Retinal pigment epithelial cell (primary cell): ENCODE data around the gene ZNF217.

Experiments used
- DNase-seq: peaks from one replicate; pipeline ENCODE4 v3.0.0-alpha.2; 2010; ENCODE audit warnings: low read depth
- H3K4me3 ChIP-seq: 2 replicates; pipeline ENCODE4 v1.5.1; 2011; ENCODE audit warnings: mild to moderate bottlenecking, low read length, control low read depth, moderate library complexity
- TF ChIP-seq, protein P1 (sequence below): conservative IDR thresholded peaks from 2 replicates; pipeline ENCODE4 v1.5.1; 2011; ENCODE audit warnings: low read depth, low read length, control low read depth, inconsistent platforms

The ZNF217 gene

DNA sequence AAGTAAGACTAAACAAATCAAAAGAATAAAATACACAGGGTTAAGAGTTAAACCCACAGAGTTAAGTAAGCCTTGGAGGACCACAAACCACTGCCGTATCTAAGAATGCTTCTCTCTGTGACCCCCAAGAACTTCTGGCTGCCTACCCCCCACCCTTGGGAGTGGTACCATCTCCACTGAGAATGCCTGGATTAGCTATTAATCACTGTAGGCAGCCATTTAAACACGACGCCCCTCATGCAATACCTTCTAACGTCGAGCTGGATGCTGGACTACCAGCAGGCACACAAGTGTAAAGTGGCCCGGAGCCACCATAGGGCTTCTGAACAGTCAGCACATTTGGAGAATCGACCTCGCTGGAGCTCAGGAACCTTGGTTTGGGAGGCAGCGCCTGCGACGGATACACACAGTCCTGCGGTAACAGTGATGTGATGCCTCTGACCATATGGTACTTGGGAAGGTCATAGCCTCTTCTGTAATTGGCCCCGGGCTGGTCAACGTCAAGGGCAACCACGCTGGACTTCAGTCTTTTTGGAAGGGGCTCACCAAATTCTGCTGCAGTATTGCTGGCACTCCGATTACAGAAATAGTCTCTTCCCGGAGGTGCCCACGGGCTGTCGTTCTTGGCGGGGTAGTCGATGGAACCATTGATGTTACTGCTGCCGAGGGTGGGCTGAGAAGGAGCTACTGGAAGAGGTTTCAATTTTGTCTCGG lies 18.0 kb downstream of the ZNF217 start:
- TF ChIP-seq, protein P1, sequence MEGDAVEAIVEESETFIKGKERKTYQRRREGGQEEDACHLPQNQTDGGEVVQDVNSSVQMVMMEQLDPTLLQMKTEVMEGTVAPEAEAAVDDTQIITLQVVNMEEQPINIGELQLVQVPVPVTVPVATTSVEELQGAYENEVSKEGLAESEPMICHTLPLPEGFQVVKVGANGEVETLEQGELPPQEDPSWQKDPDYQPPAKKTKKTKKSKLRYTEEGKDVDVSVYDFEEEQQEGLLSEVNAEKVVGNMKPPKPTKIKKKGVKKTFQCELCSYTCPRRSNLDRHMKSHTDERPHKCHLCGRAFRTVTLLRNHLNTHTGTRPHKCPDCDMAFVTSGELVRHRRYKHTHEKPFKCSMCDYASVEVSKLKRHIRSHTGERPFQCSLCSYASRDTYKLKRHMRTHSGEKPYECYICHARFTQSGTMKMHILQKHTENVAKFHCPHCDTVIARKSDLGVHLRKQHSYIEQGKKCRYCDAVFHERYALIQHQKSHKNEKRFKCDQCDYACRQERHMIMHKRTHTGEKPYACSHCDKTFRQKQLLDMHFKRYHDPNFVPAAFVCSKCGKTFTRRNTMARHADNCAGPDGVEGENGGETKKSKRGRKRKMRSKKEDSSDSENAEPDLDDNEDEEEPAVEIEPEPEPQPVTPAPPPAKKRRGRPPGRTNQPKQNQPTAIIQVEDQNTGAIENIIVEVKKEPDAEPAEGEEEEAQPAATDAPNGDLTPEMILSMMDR = no peak
- no peak overlapping the region for H3K4me3 ChIP-seq
- DNase-seq = no peak

DNA sequence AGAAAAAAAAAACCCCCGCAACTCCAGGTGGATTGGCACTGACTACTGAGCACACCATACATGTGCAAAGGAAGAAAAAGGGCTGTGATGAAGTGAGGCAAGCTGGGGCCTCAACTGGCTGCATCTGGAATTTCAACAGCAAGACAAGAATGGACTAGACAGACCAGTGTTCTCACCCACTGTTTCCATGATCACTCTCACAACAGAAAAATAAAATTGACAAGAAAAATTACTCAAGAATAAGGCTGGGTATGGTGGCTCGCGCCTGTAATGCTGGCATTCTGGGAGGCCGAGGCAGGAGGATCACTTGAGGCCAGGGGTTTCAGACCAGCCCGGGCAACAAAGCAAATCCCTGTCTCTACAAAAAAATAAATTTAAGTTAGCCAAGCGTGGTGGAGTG lies 18.8 kb downstream of the ZNF217 start:
- TF ChIP-seq, protein P1 = no peak
- no peak overlapping the region for H3K4me3 ChIP-seq
- DNase-seq = no peak

DNA sequence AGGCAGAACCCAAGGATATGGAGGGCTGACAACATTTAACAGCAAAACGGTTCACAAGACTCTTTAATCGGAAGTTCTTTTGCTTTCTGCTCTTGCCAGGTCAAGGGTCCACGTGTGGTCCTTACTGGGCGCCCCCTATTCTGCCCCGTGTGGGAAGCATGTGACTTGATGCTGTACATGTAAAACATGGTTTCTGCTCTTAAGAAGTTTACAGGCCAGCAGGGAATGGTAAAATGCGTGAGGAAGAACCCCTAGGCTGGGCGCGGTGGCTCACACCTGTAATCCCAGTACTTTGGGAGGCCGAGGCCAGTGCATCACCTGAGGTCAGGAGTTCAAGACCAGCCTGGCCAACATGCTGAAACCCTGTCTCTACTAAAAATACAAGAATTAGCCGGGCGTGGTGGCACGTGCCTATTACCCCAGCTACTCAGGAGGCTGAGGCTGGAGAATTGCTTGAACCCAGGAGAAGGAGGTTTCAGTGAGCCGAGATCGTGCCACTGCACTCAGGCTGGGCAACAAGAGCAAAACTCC lies 19.3 kb downstream of the ZNF217 start:
- TF ChIP-seq, protein P1 = no peak

DNA sequence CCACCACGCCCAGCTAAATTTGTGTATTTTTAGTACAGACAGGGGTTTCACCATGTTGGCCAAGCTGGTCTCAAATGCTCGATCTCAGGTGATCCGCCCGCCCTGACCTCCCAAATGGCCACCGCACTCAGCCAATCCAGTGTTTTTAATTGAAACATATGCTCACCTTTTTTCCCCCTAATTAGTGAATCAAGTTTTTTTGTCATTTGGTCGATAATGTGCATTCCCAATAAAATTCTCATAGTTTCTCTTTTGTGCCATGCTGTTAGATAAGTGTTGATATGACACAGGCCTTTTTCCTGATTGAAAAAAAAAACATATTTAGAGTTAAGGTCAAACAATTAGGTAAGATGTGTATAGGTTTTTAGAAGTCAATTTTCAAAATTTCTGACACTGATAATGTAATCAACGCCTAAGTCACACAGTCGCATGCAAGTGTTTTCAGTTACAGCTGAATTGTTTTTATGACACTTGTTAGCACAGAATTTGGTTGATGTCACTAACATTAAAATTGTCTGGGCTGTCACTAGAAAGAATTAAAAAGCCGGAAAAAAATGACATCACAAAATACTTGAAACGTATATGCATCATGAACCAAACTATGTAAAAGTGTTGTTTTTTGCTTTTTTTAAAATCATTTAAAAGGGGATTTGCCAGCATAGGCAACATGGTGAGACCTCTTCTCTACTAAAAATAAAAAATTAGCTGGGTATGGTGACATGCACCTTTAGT lies 21.9 kb downstream of the ZNF217 start:
- DNase-seq = no peak
- H3K4me3 ChIP-seq = no peak overlapping the region
- TF ChIP-seq, protein P1 = no peak

More for the DNA sequence above, 19.3 kb downstream of the ZNF217 start:
- no peak overlapping the region for H3K4me3 ChIP-seq
- no peak for DNase-seq

DNA sequence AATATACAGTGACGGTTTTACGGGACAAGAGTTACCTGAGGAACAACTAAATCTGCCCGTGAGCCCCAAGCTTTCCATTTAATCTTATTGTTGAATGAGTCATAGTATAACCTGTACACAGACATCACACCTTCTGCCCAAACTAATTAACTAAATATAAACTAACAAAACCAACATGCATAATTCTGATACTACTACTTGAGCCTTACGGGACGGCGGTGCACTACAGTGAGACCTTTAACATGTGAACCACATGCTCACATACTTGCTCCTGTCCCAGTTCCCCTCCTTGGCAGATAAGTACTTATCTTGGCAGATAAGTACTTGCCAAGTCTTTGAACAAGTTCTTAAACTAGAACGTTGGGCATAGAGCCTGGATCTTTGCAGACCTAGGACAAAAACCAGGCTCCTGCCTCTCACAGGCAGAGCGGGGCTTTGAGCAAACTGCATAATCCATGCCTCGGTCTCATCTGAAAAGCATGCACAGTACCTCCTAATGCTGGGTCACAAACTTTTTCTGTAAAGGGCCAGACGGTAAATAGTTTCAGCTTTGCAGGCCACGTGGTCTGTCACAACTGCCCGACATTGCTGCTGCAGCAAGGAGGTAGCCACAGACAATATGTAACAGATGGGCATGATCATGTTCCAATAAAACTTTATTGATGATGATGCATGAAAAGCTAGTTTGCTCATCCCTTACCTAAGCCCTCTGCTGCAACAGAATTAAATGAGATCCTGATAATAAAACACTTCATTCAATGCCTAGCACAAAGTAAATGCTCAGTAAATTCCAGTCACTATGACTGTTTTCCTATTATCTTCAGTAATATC lies 23.0 kb downstream of the ZNF217 start:
- no peak overlapping the region for H3K4me3 ChIP-seq
- TF ChIP-seq, protein P1 = no peak
- no peak for DNase-seq

DNA sequence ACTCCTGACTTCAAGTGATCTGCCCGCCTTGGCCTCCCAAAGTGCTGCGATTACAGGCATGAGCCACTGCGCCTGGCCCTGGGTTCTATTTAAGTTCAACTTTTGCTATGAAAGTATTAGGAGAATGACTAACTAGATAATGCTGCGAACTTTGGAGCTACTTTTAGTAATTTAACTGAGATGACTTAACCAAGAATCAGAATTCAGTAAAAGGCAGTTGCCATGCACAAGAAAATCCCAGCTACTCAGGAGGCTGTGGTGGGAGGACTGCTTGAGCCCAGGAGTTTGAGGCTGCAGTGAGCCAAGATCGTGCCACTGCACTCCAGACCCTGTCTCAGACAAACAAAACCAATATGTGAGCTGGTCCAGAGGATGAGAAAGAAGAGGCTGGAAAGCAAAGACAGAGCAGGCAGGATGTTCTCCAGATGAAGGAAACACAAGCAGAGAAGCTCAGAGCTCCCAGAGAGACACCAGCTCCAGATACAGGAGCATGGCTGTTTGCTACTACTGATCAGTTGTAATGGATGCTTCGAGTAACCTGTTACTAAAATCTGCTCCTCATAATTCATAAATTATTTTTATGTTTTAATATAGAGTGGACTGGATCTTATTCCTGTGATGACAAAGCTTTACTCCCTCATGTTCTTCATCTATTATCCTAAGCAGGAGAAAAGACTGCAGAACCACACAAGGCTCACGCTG lies 23.9 kb downstream of the ZNF217 start:
- DNase-seq = no peak
- H3K4me3 ChIP-seq = no peak overlapping the region
- TF ChIP-seq, protein P1 = no peak
